Muscle layer of colon (tissue), 2 donors: ENCODE results near the gene CUX1.

ENCODE experiments used
- H3K27ac ChIP-seq: one replicate; pipeline ENCODE4 v1.7.0; 2013; ENCODE audit warnings: low read depth, mild to moderate bottlenecking, low read length, moderate library complexity
- H3K27me3 ChIP-seq, 2 donors: one replicate each; pipeline ENCODE4 v1.7.0; 2013; ENCODE audit warnings: low read length in 2 of 2, mild to moderate bottlenecking in 2 of 2; ENCODE audit not compliant: insufficient read depth in 2 of 2, control insufficient read depth in 1 of 2
- H3K36me3 ChIP-seq: one replicate; pipeline ENCODE4 v1.7.0; 2013; ENCODE audit warnings: mild to moderate bottlenecking, low read length; ENCODE audit not compliant: insufficient read depth
- H3K4me1 ChIP-seq: one replicate; pipeline ENCODE4 v1.7.0; 2013; ENCODE audit warnings: mild to moderate bottlenecking, low read length; ENCODE audit not compliant: insufficient read depth
- H3K4me3 ChIP-seq, 2 donors: one replicate each; pipeline ENCODE4 v1.7.0; 2013; ENCODE audit warnings: low read length in 2 of 2, low read depth in 1 of 2, mild to moderate bottlenecking in 1 of 2, moderate library complexity in 1 of 2
- H3K9ac ChIP-seq: one replicate; pipeline ENCODE4 v1.7.0; 2013; ENCODE audit warnings: low read length
- H3K9me3 ChIP-seq: one replicate; pipeline ENCODE4 v1.7.0; 2013; ENCODE audit warnings: mild to moderate bottlenecking, low read length
- donor health status: abdominal sarcoma.
- donor health status: Adenocarcinoma of cecum.

The CUX1 gene

GRCh38 chr7:101910991-101911799, 93.8 kb downstream of the CUX1 start:
- no peak overlapping the region for H3K9ac ChIP-seq
- H3K36me3 ChIP-seq, result peaks cover 5% of the 10 kb centered on the region
- H3K27me3 ChIP-seq, result no peaks in the 10 kb centered on the region
- H3K9me3 ChIP-seq, result no peaks in the 10 kb centered on the region
- H3K4me3 ChIP-seq, result no peak overlapping the region
- H3K4me1 ChIP-seq, result peaks cover 33% of the 10 kb centered on the region
- peak overlapping the region; percentile 93 for H3K27ac ChIP-seq

GRCh38 chr7:101911800-101912715, 94.6 kb downstream of the CUX1 start:
- Histone ChIP-seq H3K27ac (peak overlapping the region; percentile 93), H3K4me1 (peaks cover 33% of the 10 kb centered on the region), H3K27me3 (no peaks in the 10 kb centered on the region), H3K36me3 (peaks cover 9% of the 10 kb centered on the region), H3K9me3 (no peaks in the 10 kb centered on the region), H3K4me3 (peak overlapping the region in 1 of 2 donors; percentile 76), H3K9ac (peak overlapping the region; percentile 34)

DNA sequence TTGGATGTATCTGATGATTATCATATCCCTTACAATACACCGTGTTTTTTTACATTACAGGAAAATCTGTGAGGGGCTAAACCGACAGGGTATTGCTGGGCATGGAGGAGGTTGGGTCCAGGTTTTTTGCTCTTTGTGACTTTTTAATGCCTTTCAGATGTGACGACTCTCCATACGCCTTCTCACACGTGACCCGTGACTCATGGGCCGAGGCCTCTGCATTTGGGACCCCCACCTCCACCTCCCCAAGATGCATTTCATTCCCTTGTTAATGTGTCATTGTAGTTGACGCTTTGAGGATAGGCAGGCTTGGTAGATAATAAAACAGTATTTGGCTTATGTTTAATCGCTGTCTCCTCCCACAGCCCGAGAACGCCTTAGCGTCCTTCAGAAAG, 95.3 kb downstream of the CUX1 start:
- H3K4me3 ChIP-seq, result peak overlapping the region; percentile 33 to 76
- peak overlapping the region; percentile 93 for H3K27ac ChIP-seq

GRCh38 chr7:101913247-101913721, 95.9 kb downstream of the CUX1 start:
- peak overlapping the region; percentile 85 for H3K9ac ChIP-seq
- H3K27me3 ChIP-seq, result no peaks in the 10 kb centered on the region
- peak overlapping the region; percentile 33 to 76 for H3K4me3 ChIP-seq
- peak overlapping the region; percentile 93 for H3K27ac ChIP-seq
- no peaks in the 10 kb centered on the region for H3K9me3 ChIP-seq
- H3K4me1 ChIP-seq, result peaks cover 33% of the 10 kb centered on the region
- peaks cover 15% of the 10 kb centered on the region for H3K36me3 ChIP-seq

More for the DNA sequence above, 95.3 kb downstream of the CUX1 start:
- Histone ChIP-seq H3K4me1 (peaks cover 33% of the 10 kb centered on the region), H3K9ac (peak overlapping the region; percentile 34), H3K9me3 (no peaks in the 10 kb centered on the region), H3K36me3 (peaks cover 10% of the 10 kb centered on the region), H3K27me3 (no peaks in the 10 kb centered on the region)

- peak overlapping the region; percentile 93 for H3K27ac ChIP-seq
- H3K36me3 ChIP-seq, result peaks cover 21% of the 10 kb centered on the region
- peak overlapping the region; percentile 33 to 76 for H3K4me3 ChIP-seq
- peak overlapping the region; percentile 85 for H3K9ac ChIP-seq
- H3K4me1 ChIP-seq, result peaks cover 33% of the 10 kb centered on the region
- H3K27me3 ChIP-seq, result no peaks in the 10 kb centered on the region
- H3K9me3 ChIP-seq, result no peaks in the 10 kb centered on the region
Observed at GRCh38 chr7:101913851-101914250, 96.4 kb downstream of the CUX1 start.

- Histone ChIP-seq H3K4me1 (peaks cover 33% of the 10 kb centered on the region), H3K4me3 (no peak overlapping the region), H3K9ac (no peak overlapping the region), H3K36me3 (peaks cover 21% of the 10 kb centered on the region), H3K27ac (peak overlapping the region; percentile 23), H3K27me3 (no peaks in the 10 kb centered on the region), H3K9me3 (no peaks in the 10 kb centered on the region)
Observed at GRCh38 chr7:101915000-101915399, 97.6 kb downstream of the CUX1 start.

- Histone ChIP-seq H3K27me3 (no peaks in the 10 kb centered on the region), H3K9me3 (no peaks in the 10 kb centered on the region), H3K4me1 (peaks cover 27% of the 10 kb centered on the region), H3K36me3 (peaks cover 21% of the 10 kb centered on the region), H3K27ac (no peak overlapping the region), H3K4me3 (no peak overlapping the region), H3K9ac (no peak overlapping the region)
Observed at GRCh38 chr7:101916041-101916800, 98.8 kb downstream of the CUX1 start.

DNA sequence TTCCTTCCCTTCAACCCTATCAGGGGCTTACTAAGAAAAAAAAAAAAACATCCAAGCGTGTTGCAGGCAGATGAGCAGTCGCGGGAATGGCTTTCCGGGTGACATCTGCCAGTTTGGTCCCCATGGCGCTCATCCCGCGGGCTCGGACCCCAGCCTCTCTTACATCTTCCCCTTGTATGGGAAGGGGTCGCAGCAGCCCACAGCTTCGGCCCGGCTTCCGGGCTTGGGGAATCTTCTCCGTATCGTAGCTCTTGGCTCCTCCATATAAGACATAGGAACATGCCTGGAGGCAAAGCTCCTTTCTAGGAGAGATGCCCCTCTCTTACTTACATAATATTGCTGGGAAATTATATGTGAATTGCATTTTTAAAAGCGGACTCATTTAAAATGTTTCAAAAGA, 99.5 kb downstream of the CUX1 start:
- H3K4me3 ChIP-seq, result no peak overlapping the region
- no peaks in the 10 kb centered on the region for H3K9me3 ChIP-seq
- H3K27ac ChIP-seq, result no peak overlapping the region
- H3K36me3 ChIP-seq, result peaks cover 21% of the 10 kb centered on the region
- no peaks in the 10 kb centered on the region for H3K27me3 ChIP-seq
- peaks cover 20% of the 10 kb centered on the region for H3K4me1 ChIP-seq
- no peak overlapping the region for H3K9ac ChIP-seq

DNA sequence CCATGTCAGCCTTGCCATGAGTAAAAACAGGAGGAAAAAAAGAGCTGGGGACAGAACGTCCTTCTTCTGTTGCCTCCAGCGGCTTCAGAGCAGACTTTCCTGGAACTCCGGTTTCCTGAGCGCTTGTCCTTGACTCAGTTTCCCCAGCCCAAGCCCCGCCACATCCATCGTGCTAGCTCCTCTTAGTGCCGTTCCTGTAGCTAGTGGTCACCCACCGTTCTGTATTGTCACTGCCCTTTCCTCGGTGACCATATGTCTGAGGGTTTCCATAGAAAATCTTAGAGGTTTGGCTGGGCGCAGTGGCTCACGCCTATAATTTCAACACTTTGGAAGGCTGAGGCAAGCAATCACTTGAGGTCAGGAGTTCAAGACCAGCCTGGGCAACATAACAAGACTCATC, 100.1 kb downstream of the CUX1 start:
- H3K9me3 ChIP-seq, result no peaks in the 10 kb centered on the region
- H3K4me1 ChIP-seq, result peaks cover 20% of the 10 kb centered on the region
- no peak overlapping the region for H3K4me3 ChIP-seq
- peaks cover 21% of the 10 kb centered on the region for H3K36me3 ChIP-seq
- no peaks in the 10 kb centered on the region for H3K27me3 ChIP-seq
- H3K9ac ChIP-seq, result no peak overlapping the region
- no peak overlapping the region for H3K27ac ChIP-seq

DNA sequence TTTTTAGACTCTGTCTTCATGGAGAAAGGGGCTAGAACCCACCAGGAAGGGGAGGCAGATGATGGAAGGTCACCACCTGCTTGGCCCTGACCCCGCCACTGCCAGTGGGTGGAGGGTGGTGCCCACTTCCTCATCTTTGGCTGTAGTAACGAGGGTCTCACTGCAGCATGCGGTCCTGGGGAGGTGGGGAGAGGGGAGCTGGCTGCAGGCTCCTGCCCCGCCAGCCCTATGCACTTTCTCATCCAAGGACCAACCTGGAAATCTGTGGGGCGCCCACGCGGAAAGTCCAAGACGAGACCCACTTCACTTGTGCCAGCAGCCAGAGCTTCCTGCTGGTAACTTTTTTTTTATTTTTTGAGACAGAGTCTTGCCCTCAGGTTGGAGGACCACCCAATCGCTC, 101.0 kb downstream of the CUX1 start:
- no peak overlapping the region for H3K9ac ChIP-seq

More for the DNA sequence above, 101.0 kb downstream of the CUX1 start:
- H3K36me3 ChIP-seq, result peaks cover 21% of the 10 kb centered on the region
- peaks cover 22% of the 10 kb centered on the region for H3K4me1 ChIP-seq
- H3K27ac ChIP-seq, result no peak overlapping the region
- H3K9me3 ChIP-seq, result no peaks in the 10 kb centered on the region
- no peaks in the 10 kb centered on the region for H3K27me3 ChIP-seq
- H3K4me3 ChIP-seq, result no peak overlapping the region
